GM13977 (cell line): ENCODE results near the gene DELE1.

Experiments used
- DNase-seq: peaks from one replicate; pipeline ENCODE4 v3.0.0; 2012; ENCODE audit warnings: low spot score
- in situ Hi-C: fragments of 300-500 bp; cut with MboI; formaldehyde crosslinking; loops from one replicate; pipeline ENCODE4 v1.12.0; 2022; ENCODE audit warnings: low sequenced_read_pairs, low pct_unique_long_range_greater_than_20kb, mixed read lengths, inconsistent platforms; ENCODE audit not compliant: unreplicated experiment
- TF ChIP-seq, protein P1 (sequence below): IDR thresholded peaks from 2 replicates; pipeline ENCODE4 v1.5.1; 2012; ENCODE audit warnings: mild to moderate bottlenecking, control low read depth; ENCODE audit not compliant: insufficient read depth; ENCODE audit errors: extremely low read depth, missing control alignments

DELE1 gene

DNA sequence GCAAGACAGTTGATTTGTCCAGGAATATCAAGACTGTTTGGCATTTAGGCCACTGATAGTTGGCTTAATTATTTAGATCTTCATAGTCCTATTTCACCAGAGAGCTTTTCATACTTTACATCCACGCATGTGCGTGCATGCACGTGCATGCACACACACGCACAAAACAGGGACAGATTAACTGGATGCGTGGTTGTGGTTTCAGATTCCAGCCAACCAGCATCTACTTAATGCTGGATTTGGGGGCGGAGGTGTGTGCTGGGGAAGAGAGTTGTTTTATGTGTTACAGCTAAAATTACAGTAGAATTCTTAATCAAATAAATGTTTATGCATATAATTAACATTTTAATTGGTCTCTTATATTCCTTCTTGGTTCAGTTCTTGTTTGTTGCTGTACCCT, 52.5 kb downstream of the DELE1 start:
- DNase-seq, result no peak
- in situ Hi-C loops, result no loop called here
- TF ChIP-seq, protein P1, sequence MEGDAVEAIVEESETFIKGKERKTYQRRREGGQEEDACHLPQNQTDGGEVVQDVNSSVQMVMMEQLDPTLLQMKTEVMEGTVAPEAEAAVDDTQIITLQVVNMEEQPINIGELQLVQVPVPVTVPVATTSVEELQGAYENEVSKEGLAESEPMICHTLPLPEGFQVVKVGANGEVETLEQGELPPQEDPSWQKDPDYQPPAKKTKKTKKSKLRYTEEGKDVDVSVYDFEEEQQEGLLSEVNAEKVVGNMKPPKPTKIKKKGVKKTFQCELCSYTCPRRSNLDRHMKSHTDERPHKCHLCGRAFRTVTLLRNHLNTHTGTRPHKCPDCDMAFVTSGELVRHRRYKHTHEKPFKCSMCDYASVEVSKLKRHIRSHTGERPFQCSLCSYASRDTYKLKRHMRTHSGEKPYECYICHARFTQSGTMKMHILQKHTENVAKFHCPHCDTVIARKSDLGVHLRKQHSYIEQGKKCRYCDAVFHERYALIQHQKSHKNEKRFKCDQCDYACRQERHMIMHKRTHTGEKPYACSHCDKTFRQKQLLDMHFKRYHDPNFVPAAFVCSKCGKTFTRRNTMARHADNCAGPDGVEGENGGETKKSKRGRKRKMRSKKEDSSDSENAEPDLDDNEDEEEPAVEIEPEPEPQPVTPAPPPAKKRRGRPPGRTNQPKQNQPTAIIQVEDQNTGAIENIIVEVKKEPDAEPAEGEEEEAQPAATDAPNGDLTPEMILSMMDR, result no peak

DNA sequence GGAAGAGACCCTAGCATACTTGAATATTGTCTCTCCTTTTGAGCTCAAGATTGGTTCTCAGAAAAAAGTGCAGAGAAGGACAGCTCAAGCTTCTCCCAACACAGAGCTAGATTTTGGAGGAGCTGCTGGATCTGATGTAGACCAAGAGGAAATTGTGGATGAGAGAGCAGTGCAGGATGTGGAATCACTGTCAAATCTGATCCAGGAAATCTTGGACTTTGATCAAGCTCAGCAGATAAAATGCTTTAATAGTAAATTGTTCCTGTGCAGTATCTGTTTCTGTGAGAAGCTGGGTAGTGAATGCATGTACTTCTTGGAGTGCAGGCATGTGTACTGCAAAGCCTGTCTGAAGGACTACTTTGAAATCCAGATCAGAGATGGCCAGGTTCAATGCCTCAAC, 54.7 kb downstream of the DELE1 start:
- no peak for DNase-seq
- in situ Hi-C loops, result no loop called here
- TF ChIP-seq, protein P1, result no peak

DNA sequence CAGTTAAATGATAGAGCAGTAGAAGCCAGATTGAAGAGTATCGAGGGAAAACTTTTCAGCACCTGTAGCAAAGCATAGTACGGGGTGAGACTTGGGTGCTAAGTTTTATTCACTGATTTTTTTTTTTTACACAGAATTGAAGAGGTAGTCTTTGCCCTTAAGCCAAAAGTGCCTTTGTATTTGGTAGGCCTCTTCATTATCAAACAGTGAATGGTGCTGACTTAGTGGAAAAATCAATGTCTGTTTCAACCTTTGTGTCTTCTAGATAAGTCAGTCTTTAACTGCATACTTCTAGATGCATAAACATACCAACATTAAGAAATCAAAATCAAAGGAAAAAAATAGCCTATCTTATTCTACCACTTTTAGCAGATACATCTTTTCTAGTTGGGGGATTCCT, 59.0 kb downstream of the DELE1 start:
- no peak for DNase-seq
- in situ Hi-C loops, result no loop called here
- TF ChIP-seq, protein P1, result no peak

DNA sequence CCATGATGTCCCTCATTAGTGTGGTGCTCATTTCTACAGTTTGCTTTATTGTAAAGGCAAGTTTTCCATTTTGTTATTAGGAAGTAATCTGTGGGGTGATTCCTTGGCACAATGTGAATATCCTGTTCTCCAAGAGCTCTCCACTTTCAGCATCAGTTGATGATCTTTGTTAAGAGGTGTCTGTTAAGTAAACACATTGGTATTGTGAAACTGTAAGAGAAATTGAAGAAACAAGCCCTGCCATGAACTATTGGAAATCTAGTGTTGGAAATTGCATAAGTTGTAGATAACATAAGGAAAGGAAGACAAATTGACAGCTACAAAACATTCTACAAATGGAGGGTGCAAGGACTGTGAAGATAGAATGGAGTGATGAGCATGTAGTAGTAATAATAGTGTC, 62.4 kb downstream of the DELE1 start:
- TF ChIP-seq, protein P1, result no peak
- no peak for DNase-seq
- in situ Hi-C loops, result no loop called here

DNA sequence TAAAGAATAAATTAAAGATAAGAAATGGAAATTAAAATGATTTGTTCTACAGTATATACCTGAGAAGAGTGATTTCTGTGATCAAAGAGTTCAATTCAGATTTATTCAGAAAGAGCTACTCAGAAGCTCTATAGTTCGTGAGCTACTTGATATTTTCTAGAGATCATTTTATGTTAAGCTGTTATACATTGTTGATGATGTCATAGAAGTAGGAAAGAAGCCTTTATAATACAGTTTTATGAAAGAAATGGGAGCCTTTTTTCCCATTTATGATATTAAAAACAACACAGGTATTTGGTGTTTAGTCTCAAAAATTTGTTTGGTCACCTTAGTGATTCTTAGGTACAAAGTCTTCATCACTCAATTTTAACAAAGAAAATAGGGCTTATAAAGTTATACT, 66.0 kb downstream of the DELE1 start:
- TF ChIP-seq, protein P1, result no peak
- in situ Hi-C loops, result loop anchor here (10.0 kb wide), 1 partner anchor 155 kb away; no protein-coding TSS in a partner anchor
- no peak for DNase-seq
